ENCODE results near the gene RITA1.
"Not testable (repeated sequence)": the region's sequence is repeated elsewhere in the genome, so short reads cannot be mapped to it uniquely, and the experiment has no call there.

RITA1 gene

DNA sequence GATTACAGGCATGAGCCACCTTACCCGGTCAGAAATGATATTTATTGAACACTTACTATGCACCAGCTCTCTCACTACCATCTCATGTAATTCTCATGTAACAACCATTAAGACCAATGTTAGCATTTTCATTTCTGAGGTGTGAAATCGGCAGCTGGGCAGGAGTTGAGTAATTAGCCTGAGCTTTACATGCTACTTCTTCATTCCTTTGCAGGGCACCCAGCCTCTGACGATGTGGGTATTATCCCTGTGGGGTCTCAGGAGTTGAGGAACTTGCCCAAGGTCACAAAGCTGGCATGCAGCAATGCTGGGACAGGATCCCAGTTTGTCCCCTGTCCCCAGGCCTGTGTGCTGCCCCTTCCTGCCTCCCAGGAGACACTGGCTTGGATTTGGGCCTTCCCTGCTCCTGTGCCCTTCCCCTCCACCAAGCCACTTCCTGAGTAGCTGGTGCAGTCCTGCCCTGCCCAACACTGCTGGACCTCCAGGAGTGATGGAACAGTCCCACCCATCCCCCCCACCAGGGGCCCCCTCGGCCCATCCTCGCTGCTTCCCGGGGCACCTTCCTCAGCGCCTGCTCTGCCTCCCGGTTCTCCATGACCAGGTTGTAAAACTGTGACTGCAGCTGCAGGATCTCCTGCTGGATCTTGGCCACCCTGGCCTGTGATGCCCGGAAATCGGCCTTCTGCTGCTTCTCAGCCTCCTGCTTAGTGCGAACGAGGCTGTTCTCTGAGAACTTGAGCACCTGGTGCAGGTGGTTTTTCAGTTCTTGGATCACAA is 14.7 kb downstream of the RITA1 start:
- in situ Hi-C loops (cut with HindIII; ENCODE audit: low sequenced_read_pairs): no loop called here

DNA sequence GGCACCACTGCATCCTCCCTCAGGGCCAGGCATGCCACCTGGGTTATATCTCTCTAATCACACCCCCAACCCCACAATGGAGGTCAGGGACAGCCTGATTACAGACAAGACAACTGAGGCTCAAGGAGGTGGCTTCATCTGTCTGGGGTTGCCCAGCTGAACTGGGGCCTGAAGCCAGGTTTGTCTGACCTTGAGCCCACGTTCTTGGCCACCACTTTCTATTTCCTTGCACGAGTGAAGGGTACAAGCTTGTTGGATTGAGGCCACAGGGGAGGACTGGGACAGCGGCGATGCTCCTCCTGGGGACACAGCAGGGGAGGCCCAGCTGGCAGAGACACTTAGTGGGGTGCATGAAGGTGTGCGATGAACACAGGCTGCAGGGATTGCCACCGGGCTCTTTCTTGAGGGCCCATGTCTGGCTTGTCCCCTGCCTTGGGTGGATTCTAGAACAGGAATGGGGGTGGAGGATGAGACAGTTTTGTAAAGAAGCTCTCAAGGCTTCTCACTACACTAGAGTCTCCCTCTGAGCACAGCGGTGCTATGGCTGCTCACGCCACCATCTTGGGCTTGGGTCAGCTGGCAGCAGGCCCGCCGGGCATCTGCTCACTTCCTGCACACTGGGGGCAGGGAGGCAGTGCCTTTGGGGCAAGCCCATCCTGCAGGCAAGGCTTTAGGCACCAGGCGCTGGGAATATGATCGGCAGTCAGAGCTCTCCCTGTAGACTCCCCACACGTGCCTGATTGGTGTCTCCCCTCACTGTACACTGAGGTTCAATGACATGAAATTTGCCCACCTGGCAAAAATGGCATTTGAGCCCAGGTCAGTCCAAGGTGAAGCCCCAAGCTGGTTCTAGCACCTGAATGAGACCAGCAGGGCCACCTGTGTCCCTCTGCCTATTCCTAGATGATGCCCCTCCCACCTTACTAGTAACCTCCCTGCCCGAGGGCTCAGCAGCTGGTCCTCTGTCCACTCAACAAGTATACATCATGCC is 16.0 kb downstream of the RITA1 start:
- in situ Hi-C loops (cut with HindIII; ENCODE audit: low sequenced_read_pairs): no loop called here

DNA sequence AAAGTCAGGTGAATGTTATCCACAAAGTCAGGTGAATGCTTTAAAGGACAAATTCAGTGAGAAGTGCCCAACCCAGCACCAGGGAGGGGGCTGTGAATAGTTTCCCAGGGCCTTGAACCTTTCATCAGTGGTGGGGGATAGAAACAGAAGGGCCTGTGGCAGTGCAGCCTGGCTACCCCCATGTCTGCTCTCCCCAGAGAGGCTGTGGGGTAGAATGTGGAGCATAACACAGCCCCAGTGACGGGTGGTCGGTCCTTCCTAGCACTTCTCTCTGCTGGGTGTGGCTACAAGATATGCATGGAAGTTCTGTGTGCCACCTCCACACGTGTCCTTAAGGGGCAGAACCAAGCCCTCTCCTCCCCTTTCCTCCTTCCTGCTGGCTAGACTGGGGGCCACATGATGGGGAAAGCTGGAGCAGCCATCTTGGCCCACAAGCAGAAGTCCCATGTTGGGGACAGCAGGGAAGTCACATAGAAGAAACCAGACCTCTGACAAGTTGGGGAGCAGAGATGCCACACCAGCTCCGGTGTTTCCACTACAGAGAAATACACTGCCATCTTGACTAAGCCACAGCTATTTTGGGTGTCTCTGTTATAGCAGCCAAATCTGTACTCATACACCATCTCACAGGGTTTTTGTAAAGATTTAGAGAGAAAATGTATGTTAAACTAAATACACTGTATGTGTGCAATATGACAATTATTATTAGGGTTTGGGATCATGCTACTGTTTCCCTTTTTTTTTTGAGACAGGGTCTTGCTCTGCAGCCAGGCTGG is 17.0 kb downstream of the RITA1 start:
- in situ Hi-C loops (cut with HindIII; ENCODE audit: low sequenced_read_pairs): no loop called here

DNA sequence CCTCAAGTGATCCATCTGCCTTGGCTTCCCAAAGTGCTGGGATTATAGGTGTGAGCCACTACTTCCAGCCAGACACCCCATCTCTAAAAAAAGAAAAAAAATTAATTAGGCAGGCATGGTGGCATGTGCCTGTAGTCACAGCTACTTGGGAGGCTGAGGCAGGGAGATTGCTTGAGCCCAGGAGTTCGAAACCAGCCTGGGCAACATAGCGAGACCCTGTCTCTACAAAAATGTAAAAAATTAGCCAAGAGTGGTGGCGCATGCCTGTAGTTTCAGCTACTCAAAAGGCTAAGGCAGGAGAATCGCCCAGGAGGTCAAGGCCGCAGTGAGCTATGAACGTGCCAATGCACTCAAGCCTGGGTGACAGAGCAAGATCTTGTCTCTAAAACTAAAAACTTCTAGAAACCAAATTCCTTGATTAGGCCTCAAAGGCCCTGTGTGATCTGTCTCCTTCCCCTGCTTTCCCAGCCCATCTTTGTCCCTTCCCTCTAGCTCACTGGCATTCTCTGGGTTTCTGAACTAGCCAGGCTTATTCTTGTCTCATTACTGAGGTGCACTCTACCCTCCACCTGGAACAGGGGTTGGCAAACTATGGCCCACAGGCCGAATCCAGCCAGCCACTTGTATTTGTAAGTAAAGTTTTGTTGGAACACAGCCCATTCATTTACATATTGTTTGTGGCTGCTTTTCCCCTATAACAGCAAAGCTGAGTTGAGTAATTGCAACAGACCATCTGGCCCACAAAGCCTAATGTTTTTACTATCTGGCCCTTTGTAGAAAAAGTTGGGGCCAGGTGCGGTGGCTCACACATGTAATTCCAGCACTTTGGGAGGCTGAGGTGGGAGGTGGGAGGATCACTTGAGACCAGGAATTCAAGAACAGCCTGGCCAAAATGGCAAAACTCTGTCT is 18.6 kb downstream of the RITA1 start:
- in situ Hi-C loops (cut with HindIII; ENCODE audit: low sequenced_read_pairs): no loop called here

DNA sequence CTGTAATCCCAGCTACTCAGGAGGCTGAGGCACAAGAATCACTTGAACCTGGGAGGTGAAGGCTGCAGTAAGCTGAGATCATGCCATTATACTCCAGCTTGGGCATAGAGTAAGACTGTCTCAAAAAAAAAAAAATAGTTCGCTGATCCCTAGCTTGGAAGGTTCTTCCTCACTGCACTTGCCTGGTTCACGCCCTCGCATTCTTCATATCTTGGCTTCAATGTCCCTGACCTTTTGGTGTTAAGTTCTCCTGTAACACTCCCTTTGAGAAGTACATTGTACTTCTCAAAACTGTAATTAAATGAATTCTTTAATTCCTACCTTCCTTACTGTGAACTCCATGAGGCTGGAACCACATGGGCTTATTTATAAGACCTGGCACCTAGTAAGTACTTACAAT is 19.3 kb downstream of the RITA1 start:
- in situ Hi-C loops (cut with HindIII; ENCODE audit: low sequenced_read_pairs): no loop called here

DNA sequence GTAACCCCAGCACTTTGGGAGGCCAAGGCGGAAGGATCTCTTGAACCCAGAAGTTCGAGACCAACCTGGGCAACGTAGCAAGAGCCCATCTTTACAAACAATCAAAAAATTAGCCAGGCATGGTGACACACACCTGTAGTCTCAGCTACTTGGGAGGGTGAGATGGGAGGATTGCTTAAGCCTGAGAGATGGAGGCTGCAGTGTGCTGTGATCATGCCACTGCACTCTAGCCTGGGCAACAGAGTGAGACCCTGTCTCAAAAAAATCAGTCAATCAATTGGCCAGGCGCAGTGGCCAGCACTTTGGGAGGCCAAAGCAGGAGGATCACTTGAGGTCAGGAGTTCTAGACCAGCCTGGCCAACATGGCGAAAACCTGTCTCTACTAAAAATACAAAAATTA is 21.3 kb downstream of the RITA1 start:
- in situ Hi-C loops (cut with HindIII; ENCODE audit: low sequenced_read_pairs): not testable (repeated sequence)

DNA sequence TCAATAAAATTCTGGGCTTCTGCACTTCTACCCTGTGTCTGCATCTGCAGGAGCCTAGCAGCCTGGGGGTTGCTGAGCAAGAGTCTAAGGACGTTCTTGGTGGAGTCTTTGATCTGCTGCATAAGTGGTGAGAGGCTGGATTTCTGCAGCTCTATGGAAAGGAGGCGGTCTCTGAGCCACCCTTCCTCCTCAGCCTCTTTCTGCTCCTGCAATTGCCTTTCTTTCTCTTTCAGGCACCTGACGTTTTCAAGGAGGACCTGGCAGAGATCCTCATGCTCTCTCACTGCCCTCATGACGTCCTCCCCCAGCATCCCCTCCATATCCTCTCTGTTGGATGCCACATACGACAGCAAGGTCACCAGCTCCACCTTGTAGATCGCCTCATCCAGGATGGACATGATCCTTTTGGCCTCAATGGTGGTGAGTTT is 22.1 kb downstream of the RITA1 start:
- in situ Hi-C loops (cut with HindIII; ENCODE audit: low sequenced_read_pairs): no loop called here

DNA sequence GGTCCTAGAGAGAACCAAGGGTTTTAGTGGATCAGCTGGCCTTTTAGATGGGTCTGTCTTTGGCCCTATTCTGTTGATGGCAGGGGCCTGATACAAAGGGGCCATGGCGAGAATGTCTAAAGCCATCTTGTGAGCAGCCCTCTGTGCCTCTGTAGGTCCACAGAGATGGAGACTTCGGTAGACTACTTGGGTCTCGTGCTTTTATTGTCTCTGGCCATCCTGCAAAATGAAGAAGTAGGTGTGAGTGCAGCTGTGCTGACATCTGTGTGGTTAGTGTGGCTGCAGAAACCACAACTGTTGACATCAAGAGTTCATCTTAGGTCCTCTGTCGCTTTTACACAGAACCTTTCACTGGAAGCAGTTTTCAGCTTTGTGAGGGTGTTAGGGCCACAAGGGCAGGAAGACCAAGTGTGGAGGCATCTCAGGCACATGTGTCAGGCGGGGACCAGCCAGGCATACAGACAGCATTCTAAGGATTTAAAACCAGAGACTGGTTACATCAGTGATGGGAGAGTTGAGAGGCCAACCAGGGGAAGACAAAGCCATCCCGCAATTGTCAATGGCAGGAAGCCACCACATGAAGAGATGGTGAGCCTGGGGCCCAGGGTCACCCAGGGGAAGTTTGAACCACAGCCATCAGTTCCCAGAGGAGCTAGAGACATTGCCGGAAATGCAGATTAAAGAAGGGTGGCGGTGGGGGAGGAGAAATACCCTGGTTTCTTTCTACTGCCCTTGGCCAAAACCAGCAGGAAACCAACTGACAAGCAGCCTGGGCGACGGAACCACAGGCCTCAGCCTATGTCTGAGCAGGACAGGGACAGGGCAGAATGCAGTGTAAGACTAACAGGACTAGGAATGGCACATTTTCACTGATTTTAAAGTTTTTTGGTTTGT is 22.8 kb downstream of the RITA1 start:
- in situ Hi-C loops (cut with HindIII; ENCODE audit: low sequenced_read_pairs): no loop called here

DNA sequence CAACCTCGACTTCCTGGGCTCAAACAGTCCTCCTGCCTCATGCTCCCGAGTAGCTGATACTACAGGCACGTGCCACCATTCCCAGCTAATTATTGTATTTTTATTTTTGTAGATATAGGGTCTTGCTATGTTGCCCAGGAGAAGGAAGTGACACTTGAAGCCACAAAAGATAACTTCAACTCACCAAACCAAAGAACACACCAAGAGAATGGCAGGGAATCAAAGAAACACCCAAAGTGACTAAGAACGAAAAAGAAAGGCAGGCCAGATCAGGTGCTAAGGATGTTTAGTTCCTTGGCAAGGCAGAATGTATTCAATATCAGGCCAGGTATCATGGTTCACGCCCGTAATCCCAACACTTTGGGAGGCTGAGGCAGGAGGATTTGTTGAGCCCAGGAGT is 25.6 kb downstream of the RITA1 start:
- in situ Hi-C loops (cut with HindIII; ENCODE audit: low sequenced_read_pairs): no loop called here

DNA sequence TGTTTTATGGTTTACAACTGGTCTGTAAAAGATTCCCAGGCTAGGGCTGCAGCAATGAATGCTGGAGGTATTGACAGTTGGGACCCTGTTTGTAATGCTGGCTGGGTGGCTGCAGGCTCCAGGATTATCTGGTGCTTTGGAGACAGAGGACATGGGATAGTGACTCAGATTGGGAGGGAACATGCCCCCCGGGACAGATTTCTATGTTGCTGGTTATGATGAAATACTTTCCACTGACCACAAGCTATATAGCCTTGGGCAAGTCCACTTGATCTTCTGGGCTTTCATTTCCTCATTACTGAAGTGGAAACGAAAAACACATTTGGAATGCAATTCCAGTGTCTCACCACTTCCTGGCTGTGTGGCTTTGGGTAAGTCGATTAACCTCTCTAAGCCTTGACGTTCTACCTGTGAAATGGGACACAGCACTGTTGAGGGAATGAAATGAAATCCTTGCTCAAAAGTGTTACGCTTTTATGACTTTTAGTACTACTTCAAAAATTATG is 29.4 kb downstream of the RITA1 start:
- in situ Hi-C loops (cut with HindIII; ENCODE audit: low sequenced_read_pairs): no loop called here

DNA sequence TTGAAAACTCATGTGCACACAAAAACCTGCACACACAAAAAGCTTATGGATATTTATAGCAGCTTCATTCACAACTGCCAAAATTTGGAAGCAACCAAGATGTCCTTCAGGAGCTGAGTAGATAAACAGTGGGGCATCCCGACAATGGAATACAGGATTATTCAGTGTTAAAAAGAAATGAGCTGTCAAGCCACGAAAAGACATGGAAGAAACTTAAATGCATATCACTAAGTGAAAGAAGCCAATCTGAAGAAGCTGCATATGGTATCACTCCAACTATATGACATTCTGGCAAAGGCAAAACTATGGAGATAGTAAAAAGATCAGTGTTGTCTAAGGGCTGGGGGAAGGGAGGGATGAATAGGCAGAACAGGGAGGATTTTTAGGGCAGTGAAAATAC is 30.5 kb downstream of the RITA1 start:
- in situ Hi-C loops (cut with HindIII; ENCODE audit: low sequenced_read_pairs): no loop called here

DNA sequence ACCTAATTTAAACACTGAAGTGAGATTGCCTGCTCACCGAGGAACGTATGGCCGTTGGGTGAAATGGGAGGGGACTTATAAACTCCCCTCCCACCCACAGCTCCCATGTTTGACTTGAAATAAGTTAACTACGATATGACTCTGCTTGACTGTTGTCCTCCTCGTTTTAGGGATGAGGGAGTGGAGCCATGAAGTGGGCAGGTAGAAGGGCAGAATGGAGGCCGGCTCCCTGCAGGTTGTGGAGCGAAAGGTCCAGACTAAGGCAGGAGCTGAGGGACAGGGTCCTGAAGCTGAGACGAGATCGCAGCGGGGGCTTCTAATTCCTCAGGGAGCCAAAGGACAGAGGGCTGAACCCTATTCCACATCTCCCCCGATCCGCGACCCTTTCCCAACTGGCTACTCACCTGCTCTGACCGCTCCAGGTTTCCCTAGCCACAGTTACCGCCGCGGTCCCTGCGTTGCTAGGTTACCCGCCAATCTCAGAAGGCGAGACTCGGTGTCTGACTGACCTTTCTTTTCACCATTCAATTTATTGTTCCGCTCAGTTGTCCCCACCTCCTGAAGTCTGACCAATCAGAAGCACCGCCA is 35.2 kb downstream of the RITA1 start:
- in situ Hi-C loops (cut with HindIII; ENCODE audit: low sequenced_read_pairs): no loop called here

DNA sequence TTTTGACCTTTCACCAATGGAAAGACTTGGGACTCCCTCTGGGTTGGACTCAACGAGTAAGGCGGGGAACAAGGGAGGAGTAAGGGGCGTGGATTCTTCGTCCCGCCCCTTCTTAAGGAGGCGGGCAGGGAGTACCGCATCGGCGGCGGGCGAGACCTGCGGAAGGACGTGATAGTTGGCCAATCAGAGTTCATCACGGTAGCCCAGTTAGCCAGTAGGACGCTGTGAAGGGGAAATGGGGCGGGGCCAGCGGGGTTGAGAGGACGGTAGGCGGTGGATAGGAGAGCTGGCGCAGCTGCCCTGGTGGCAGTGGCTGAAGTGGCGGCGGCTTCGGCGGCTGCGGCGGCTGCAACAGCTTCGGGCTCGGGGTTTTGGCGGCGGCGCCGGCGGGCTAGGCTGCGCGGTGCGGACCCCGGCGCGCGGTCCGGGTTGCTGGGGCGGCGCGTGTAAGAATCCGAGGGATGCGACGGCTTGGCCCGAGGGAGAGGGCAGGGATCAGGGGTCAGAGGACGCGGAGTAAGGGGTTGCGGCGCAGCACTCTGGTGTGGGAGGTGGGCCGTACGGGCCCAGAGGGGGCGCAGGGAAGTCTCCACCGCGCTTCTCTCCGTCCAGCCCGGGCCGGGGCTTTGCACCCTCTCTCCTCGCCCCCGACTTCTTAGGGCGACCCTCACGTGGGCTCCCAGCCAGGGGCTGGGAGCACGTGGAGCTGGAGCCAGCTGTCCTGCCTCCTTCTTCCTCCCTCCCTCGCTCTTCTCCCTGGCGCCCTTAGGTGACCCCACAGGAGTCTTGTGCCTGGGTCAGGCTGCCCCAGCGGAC is 35.9 kb downstream of the RITA1 start, which contains the start of gene TPCN1:
Gene TPCN1, plus strand, starts transcription at position 284 of the 816 bp plus-strand sequence. CDS start 5,389 bp downstream, outside the sequence.
- in situ Hi-C loops (cut with HindIII; ENCODE audit: low sequenced_read_pairs): no loop called here

DNA sequence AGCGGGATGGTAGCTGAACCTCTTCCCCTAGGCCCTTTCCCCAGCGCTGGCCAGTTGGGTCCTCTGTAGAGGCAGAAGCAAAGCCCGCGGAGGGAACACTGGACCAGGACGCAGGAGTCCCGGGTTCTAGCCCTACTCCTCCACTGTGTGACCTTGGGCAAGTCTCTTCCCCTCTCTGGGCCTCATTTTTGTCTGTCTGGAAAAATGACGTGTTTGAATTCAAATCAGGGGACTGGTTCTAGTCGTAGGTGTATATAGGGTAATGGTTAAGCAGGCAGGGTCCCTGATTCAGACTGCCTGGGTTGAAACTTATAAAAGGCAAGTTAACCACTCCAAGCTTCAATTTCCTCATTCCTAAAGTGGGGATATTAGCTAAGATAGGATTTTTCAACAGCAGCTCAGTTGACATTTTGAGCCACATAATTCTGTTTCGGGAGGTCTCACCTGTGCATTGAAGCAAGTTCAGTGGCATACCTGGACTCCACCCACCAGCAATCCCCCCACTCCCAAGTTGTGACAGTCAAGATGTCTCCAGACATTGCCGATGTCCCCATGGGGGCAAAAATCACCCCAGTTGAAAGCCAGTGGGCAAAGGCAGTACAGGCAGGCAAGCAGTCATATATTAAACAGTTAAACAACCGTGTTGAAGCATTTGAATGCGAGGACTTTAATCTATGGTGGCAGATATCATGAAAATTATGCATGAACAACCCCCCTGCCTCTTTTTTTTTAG is 36.6 kb downstream of the RITA1 start:
- in situ Hi-C loops (cut with HindIII; ENCODE audit: low sequenced_read_pairs): no loop called here

DNA sequence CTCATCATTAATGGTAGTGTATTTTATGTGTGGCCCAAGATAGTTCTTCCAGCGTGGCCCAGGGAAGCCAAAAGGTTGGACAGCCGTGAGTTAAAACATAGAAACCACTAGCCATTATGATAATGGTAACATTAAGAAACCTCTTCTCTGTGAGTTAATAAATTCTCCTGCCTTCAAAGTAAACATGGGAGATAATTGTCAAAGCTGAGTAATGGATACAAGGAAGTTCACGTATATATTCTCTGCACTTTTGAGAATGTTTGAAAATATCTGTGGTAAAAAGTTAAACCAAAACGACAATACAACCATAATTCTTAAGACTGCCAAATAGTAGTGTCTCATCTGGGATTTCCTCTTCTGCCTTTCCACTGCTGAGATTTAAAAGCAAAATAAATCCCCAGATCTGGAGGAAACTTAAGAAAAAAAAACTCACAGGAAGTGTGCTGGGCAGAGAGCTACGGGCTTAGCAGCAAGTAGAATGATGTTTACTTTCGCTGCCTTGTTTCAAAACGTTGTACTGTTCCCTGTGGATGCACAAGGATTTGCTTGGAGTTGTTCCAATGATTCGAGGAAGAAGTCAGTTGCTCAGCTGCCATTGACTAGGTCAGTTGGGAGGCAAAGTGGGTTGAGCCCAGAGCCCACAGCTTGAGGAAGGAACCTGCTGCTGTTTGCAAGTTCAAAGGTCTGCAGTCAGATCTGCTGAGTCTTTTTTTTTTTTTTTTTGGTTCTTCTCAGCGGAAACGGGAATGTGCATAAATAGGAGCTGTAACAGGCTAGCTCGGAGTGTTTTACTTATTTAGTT is 37.4 kb downstream of the RITA1 start:
- in situ Hi-C loops (cut with HindIII; ENCODE audit: low sequenced_read_pairs): no loop called here

DNA sequence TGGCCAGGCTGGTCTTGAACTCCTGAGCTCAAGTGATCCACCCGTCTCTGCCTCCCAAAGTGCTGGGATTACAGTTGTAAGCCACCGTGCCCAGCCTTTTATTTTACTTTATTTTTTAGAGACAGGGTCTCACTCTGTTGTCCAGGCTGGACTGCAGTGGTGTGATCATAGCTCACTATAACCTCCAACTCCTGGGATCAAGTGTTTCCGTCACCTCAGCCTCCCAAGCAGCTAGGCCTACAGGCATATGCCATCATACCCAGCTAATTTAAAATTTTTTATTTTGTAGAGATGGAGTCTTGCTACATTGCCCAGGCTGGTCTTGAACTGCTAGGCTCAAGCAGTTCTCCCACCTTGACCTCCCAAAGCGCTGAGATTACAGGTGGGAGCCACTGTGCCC is 39.4 kb downstream of the RITA1 start:
- in situ Hi-C loops (cut with HindIII; ENCODE audit: low sequenced_read_pairs): no loop called here

Data from DLD1 (cell line).